Pulmonary artery endothelial cell (primary cell): ENCODE data around the gene CNN2. TPM values are rescaled to one million over a fixed set of nuclear protein-coding genes. Genes with fewer than 3 reads are reported as not detected.

Experiments
- DNase-seq: peaks from one replicate; pipeline ENCODE4 v3.0.0-alpha.2; 2011; ENCODE audit warnings: low read depth, low spot score
- total RNA-seq: library from RNA; depleted of rRNA; stranded (reverse); fragments of >200 nt; gene quantifications from 2 replicates; pipeline ENCODE4 v1.2.3, GENCODE V29; 2014

The CNN2 gene
- total RNA-seq, 1 donor from 2014 or later = 188 TPM

DNA sequence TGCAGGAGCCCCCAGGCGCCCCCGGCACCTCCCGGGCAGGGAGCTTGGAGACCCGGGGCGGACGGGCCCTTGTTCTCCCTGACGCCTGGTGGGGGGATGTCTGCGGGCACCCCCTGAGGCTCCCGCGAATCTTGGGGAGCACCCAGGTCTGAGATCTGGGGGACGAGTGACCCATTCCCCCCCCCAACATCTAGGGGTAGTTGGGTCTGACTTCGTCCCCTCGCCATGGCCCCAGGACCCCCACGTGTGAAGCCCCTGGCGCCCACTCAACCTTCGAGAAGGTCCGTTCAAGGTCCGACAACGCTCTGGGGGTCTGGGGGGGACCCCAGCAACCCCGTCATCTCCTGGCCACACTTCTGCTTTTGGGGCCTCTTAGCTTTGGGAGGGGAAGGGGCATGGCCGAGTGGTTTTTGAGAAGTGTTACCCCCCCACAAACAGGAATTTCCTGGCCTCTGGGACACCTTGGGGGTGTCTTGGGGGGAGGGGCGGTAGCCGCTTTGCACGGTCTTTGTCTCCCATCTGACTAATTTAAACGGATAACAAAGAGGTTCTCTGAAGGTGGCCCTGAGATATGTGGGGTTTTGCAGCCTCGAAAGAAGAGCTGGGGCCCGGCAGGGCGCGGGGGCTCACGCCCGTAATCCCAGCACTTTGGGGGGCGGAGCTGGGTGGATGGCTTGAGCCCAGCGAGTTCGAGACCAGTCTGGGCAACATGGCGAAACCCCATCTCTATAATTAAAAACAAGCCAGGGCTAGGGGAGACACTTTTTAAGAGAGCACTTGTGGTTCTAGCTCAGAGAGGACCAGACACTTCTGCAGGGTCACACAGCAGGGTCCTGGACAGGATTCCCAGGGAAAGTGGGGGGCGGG lies 608 bp downstream of the CNN2 start:
- DNase-seq = no peak

GRCh38 chr19:1027650-1028061 lies 1.2 kb downstream of the CNN2 start:
- DNase-seq = no peak

DNA sequence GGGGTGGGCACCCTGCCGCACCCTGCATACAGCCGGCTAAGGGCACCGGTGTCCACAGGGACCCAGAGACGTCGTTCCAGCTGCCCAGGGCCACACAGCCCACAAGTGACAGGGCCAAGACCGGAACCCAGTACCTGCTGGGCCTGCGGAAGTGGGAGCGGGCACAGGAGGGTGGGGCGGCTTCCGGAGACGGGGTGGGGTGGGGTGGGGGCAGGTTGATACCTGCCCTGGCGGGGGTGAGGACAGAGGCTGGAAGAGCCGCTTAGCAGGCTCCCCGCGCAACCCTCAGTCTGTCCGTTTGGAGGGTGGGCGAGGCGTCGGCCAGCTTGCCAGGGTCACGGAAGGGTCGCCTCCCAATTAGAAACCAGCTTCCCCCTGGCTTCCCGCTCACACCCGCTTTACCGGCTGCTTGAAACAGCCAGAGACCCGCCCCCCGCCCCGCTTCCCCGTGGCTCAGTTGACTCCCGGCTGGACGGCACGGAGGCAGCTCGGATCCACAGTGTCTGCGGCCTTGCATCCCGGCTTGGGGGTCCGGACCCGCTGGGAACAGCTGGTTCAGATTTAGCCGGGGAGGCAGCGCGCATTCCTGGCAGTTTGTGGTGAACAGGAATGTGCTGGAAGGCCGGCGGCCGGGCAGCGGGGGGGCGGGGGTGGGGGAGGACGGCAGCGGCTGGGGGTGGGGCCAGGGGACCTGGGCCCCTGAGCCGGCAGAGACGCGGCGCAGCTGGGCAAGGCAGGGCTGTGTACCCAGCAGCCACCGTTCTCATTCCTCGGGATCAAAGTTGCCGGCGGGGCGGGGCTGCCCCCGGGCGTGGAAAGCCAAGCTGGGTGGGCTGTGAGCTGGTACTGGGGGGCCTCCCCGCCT lies 1.9 kb downstream of the CNN2 start:
- no peak for DNase-seq

DNA sequence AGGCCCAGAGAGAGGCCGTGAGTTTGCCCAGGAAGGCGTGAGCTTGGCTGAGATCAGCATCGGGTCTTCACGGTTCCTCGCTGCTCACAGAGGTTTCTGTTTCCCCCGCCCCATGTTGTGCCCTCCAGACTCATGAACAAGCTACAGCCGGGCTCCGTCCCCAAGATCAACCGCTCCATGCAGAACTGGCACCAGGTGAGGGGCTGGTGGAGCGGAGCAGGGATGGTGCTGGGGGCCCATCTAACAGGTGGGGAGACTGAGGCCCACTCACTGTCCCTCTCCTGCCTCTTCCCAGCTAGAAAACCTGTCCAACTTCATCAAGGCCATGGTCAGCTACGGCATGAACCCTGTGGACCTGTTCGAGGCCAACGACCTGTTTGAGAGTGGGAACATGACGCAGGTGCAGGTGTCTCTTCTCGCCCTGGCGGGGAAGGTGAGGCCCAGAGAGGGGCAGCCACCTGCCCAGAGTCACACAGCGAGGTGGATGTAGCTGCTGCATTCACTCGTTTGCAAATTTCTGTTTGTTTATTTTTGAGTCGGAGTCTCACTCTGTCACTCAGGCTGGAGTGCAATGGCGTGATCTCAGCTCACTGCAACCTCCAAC lies 6.0 kb downstream of the CNN2 start:
- no peak for DNase-seq

- DNase-seq = no peak
Observed at GRCh38 chr19:1035998-1036621, 9.7 kb downstream of the CNN2 start.

DNA sequence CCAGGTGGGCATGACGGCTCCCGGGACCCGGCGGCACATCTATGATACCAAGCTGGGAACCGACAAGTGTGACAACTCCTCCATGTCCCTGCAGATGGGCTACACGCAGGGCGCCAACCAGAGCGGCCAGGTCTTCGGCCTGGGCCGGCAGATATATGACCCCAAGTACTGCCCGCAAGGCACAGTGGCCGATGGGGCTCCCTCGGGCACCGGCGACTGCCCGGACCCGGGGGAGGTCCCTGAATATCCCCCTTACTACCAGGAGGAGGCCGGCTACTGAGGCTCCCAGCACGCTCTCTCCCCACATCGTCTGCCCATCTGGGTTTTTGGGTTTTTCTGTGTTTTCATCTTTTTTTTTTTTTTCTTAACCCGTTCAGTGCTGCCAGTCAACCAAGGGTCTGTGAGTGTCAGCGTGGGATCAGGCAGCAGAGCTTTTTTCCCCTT lies 11.2 kb downstream of the CNN2 start:
- no peak for DNase-seq

- DNase-seq = no peak
Observed at GRCh38 chr19:1038978-1039645, 12.7 kb downstream of the CNN2 start.

- DNase-seq = peak; percentile 86
Observed at GRCh38 chr19:1039646-1040475, 13.5 kb downstream of the CNN2 start, which contains the start of gene ABCA7. TSS of gene ABCA7 (plus strand) at chr19:1040107. CDS start at chr19:1041362, 1,255 bp downstream.

DNA sequence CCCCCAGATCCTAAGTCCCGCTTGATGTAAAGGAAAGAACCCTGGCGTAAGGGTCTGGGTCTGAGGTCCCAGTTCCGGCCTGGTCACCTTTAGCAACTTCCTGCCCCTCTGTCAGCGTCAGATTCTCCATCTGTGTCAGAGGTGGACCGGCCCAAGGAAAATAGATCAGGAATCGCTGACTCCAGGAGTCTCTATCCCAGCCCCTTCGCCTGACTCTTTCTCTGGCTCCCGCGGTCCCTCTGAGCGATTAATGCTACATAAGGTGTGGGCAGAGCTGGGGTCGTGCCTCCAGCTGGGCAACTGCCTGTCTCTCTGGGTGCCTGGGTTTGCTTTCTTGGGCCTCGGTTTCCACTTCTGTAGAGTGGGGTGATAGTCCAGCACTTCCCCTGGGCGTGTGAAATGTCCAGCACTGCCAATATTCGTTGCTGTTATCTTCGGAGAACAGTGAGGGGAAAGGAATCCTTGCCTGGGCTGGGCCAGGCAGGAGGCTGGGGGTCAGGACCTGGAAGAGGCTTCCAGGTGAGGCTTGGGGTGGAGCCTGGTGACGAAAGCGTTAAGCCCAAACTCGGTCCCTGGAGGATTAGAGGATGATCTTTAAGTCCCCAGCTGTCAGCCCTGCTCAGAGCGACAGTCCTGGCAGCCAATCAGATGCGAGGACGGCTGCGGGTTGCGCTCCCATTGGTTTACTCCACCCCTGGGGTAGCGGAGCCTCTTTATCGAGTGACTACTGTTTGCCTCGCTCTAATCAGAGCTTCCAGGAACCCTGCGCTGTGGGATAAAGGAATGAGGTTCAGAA lies 14.3 kb downstream of the CNN2 start:
- DNase-seq = peak; percentile 71

DNA sequence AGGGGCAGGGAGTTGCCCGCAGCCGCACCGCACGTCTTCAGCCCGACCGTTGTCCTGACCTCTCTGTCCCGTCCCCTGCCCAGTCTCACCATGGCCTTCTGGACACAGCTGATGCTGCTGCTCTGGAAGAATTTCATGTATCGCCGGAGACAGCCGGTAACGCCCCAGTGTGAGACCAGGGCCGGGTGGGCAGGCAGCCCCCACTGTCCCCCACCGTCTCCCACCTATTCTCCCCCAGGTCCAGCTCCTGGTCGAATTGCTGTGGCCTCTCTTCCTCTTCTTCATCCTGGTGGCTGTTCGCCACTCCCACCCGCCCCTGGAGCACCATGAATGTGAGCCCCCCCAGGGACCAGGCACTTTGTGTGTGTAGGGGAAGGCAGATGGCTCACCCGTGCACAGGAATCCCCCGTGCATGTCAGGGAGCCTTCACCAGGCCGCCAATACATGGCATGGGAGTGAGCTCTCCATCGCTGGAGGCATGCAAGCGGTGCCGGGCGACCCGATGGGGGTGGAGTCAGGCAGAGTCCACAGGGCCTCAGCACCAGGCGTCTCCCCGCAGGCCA lies 14.9 kb downstream of the CNN2 start:
- no peak for DNase-seq

- no peak for DNase-seq
Observed at GRCh38 chr19:1041835-1042685, 15.7 kb downstream of the CNN2 start.

DNA sequence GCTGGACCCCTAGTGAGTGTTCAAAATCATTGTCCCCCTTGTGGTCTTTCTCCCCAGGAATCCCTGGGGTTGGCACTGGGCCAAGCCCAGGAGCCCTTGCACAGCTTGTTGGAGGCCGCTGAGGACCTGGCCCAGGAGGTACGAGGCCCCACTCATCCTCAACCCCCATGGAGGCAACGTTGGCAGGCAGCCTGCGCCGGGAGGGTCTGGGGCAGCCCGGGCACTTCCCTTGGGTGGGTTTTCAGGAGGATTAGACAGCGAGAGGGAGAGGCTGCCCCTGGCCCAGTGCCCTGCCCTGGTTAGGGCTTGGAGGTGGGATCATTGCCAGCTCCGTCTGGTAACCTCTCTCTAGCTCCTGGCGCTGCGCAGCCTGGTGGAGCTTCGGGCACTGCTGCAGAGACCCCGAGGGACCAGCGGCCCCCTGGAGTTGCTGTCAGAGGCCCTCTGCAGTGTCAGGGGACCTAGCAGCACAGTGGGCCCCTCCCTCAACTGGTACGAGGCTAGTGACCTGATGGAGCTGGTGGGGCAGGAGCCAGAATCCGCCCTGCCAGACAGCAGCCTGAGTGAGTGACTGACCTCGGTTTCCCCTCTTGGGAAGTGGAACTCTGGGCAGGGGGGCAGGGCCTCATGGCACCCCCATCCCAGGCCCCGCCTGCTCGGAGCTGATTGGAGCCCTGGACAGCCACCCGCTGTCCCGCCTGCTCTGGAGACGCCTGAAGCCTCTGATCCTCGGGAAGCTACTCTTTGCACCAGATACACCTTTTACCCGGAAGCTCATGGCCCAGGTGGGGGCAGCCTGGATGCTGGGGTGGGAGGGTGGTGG lies 16.5 kb downstream of the CNN2 start:
- no peak for DNase-seq

- DNase-seq = no peak
Observed at GRCh38 chr19:1045247-1045603, 18.8 kb downstream of the CNN2 start.

- no peak for DNase-seq
Observed at GRCh38 chr19:1046117-1046626, 19.8 kb downstream of the CNN2 start.

DNA sequence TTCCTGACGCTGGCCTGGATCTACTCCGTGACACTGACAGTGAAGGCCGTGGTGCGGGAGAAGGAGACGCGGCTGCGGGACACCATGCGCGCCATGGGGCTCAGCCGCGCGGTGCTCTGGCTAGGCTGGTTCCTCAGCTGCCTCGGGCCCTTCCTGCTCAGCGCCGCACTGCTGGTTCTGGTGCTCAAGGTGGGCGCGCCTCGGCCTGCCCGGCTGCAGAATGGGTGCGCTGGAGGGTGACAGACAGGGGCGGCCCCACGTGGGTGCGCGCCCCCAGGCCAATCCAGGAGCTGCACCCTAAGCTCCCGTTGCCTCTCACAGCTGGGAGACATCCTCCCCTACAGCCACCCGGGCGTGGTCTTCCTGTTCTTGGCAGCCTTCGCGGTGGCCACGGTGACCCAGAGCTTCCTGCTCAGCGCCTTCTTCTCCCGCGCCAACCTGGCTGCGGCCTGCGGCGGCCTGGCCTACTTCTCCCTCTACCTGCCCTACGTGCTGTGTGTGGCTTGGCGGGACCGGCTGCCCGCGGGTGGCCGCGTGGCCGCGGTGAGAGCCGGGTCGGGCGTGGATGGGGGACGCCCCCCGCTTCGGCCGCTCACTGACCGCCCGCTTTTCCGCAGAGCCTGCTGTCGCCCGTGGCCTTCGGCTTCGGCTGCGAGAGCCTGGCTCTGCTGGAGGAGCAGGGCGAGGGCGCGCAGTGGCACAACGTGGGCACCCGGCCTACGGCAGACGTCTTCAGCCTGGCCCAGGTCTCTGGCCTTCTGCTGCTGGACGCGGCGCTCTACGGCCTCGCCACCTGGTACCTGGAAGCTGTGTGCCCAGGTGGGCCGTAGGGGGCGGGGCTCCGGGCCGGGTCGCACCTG lies 20.7 kb downstream of the CNN2 start:
- DNase-seq = no peak

- DNase-seq = no peak
Observed at GRCh38 chr19:1047696-1048147, 21.3 kb downstream of the CNN2 start.
